Cardiac muscle cell (in vitro differentiated cells and primary cell): ENCODE data around the gene CACNB4. TPM values are rescaled to one million over a fixed set of nuclear protein-coding genes. Genes with fewer than 3 reads are reported as not detected.

ENCODE experiments used
- DNase-seq, 2 donors: peaks; one replicate each; pipeline versions ENCODE4 v3.0.0 to v3.0.0-alpha.2; 2010 to 2017; ENCODE audit warnings: low read depth in 1 of 2, low spot score in 1 of 2
- H3K27ac ChIP-seq: fragments of 200-600 bp; sonication (generic); 2 replicates; pipeline ENCODE4 v1.5.1; 2016
- H3K27me3 ChIP-seq: fragments of 200-600 bp; sonication (generic); 2 replicates; pipeline ENCODE4 v1.6.0; 2016; ENCODE audit warnings: control low read depth
- H3K36me3 ChIP-seq: fragments of 200-600 bp; sonication (generic); 2 replicates; pipeline ENCODE4 v1.5.1; 2016; ENCODE audit warnings: control low read depth
- H3K4me1 ChIP-seq: fragments of 200-600 bp; sonication (generic); 2 replicates; pipeline ENCODE4 v1.8.1; 2017; ENCODE audit warnings: low read depth, mild to moderate bottlenecking, mixed run types
- H3K4me3 ChIP-seq: fragments of 200-600 bp; sonication (generic); 2 replicates; pipeline ENCODE4 v1.5.1; 2016; ENCODE audit warnings: mild to moderate bottlenecking
- H3K9me3 ChIP-seq: fragments of 200-600 bp; sonication (generic); 2 replicates; pipeline ENCODE4 v1.5.1; 2017; ENCODE audit warnings: low read depth, mild to moderate bottlenecking, control low read depth
- polyA plus RNA-seq: library from polyadenylated mRNA; unstranded; fragments of >200 nt; fragmentation: Nextera tagmentation; extraction: Ambion mirVana; gene quantifications from 2 replicates; pipeline ENCODE4 v1.2.1, GENCODE V29; 2016
- total RNA-seq: library from RNA; depleted of rRNA; stranded (reverse); fragments of >200 nt; gene quantifications from 2 replicates; pipeline ENCODE4 v1.2.3, GENCODE V29; 2016
- TF ChIP-seq, protein P1 (sequence below): IDR thresholded peaks from 2 replicates; pipeline ENCODE4 v1.5.1; 2012; ENCODE audit warnings: low read depth, mild to moderate bottlenecking, low read length

Gene CACNB4
- total and polyA plus RNA-seq, 2 experiments from 2014 or later = 0.09 to 0.18 TPM

DNA sequence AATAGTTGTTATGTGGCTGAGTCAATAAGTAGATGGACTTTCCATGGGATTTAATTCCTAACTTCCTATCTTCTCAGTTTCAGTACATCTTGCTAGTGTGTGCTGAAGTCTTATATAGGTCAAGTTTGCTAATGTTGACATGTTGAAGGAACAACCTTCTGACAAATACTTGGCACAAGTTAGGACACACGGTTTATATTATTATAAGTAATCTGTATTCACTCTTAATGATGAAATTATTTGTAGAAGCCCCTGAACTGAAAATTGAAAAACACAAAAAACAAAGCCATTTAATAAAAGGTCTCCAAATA is 289.8 kb downstream of the CACNB4 start:
- H3K36me3 ChIP-seq = peaks cover 54% of the 10 kb centered on the region
- no peak overlapping the region for H3K4me3 ChIP-seq
- H3K27ac ChIP-seq = no peak overlapping the region
- TF ChIP-seq, protein P1, sequence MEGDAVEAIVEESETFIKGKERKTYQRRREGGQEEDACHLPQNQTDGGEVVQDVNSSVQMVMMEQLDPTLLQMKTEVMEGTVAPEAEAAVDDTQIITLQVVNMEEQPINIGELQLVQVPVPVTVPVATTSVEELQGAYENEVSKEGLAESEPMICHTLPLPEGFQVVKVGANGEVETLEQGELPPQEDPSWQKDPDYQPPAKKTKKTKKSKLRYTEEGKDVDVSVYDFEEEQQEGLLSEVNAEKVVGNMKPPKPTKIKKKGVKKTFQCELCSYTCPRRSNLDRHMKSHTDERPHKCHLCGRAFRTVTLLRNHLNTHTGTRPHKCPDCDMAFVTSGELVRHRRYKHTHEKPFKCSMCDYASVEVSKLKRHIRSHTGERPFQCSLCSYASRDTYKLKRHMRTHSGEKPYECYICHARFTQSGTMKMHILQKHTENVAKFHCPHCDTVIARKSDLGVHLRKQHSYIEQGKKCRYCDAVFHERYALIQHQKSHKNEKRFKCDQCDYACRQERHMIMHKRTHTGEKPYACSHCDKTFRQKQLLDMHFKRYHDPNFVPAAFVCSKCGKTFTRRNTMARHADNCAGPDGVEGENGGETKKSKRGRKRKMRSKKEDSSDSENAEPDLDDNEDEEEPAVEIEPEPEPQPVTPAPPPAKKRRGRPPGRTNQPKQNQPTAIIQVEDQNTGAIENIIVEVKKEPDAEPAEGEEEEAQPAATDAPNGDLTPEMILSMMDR = no peak
- no peak for DNase-seq
- H3K4me1 ChIP-seq = no peaks in the 10 kb centered on the region
- H3K27me3 ChIP-seq = no peaks in the 10 kb centered on the region
- H3K9me3 ChIP-seq = no peaks in the 10 kb centered on the region

DNA sequence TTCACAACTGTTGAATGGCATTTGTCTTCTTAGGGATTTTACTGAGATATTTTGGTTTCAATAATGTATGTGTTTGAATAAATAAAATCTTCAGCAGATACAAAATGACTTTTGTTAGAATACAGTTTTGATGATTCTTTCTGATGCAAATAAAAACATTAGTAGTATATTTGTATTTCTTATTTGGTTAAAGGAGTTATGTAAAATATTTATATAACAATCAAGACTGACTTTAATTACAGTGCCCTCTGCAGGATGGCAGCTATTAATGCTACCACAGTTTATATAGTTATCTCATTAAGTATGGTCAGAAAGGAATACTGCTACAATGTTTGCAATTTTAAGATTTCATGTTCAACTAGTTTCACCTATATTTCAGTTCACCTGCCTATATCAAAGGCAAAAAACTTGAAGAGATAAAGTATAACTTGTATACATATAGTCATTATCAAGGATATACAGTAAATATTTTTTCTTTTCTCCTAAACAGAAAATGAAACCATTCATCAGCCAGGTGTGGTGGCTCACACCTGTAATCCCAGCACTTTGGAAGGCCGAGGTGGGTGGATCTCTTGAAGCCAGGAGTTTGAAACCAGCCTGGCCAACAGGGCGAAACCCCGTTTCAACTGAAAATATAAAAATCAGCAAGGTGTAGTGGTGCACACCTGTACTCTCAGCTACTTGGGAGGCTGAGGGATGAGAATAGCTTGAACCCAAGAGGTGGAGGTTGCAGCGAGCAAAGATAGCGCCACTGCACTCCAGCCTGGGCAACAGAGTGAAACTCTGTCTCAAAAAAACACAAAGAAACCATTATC is 290.4 kb downstream of the CACNB4 start:
- H3K36me3 ChIP-seq = peaks cover 54% of the 10 kb centered on the region

DNA sequence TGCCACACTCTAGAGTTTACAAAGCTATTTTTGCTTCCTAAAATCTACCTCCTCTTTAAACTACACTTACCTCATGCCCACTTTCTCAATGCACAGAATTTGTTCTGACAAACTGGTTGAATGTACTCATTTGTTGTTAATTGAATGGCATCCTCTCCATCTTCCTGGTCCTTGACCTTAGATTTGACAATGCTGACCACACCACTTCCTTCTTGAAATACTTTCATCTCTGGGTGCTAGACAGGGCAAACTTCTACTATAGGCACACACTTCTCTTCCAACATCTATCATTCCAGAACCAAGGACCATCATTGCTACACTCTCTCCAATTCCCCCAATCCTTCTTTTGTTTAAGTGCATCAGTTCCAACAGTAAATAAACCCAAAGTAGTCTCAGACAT is 292.9 kb downstream of the CACNB4 start:
- H3K9me3 ChIP-seq = no peaks in the 10 kb centered on the region
- H3K36me3 ChIP-seq = peaks cover 60% of the 10 kb centered on the region
- H3K4me1 ChIP-seq = no peaks in the 10 kb centered on the region
- no peak for DNase-seq
- H3K4me3 ChIP-seq = no peak overlapping the region
- H3K27me3 ChIP-seq = no peaks in the 10 kb centered on the region
- no peak overlapping the region for H3K27ac ChIP-seq
- TF ChIP-seq, protein P1 = no peak

More for the DNA sequence above, 290.4 kb downstream of the CACNB4 start:
- peak in 1 of 2 donors; percentile 45 for DNase-seq
- Histone ChIP-seq H3K4me1 (no peaks in the 10 kb centered on the region), H3K27ac (no peak overlapping the region), H3K4me3 (no peak overlapping the region), H3K27me3 (no peaks in the 10 kb centered on the region), H3K9me3 (no peaks in the 10 kb centered on the region)
- TF ChIP-seq, protein P1 = peak; percentile 48

DNA sequence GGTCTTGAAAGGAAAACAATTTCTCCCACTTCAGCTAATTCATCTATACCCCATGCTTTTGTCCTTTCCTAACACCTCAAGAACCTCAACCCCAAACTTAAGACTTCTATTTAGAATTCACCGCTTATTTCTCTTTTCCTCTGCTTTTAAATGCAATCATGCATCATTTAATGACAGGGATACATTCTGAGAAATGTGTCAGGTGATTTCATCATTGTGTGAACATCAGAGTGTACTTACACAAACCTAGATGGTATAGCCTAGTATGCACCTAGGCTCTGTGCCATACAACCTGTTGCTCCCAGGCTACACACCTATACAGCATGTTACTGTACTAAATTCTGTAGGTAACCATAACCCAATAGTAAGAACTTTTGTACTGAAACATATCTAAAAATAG is 293.5 kb downstream of the CACNB4 start:
- no peak for DNase-seq
- TF ChIP-seq, protein P1 = no peak
- Histone ChIP-seq H3K27ac (no peak overlapping the region), H3K9me3 (no peaks in the 10 kb centered on the region), H3K4me3 (no peak overlapping the region), H3K36me3 (peaks cover 54% of the 10 kb centered on the region), H3K27me3 (no peaks in the 10 kb centered on the region), H3K4me1 (no peaks in the 10 kb centered on the region)

DNA sequence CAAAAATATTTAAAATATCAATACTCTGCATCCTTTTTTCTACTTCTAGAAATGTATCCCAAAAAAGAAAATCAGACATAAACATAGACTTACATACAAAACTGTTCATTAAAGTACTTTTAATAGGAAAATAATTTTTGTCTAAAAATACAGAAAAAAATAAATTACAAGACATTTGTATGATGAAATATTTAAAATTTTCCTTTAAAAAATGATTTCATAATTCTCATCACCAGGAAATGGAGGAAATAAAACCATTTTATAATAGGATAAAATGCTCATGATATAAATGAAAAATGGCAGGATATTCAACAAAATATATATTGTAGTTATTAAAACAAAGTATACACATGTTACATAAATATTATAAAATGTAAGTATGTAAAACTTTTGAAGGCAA is 295.0 kb downstream of the CACNB4 start:
- no peak overlapping the region for H3K4me3 ChIP-seq

More for the DNA sequence above, 295.0 kb downstream of the CACNB4 start:
- TF ChIP-seq, protein P1 = no peak
- Histone ChIP-seq H3K27ac (no peak overlapping the region), H3K9me3 (no peaks in the 10 kb centered on the region), H3K4me1 (no peaks in the 10 kb centered on the region), H3K27me3 (no peaks in the 10 kb centered on the region), H3K36me3 (peaks cover 50% of the 10 kb centered on the region)
- DNase-seq = no peak
